NCI-H2107 treated with DMSO at 0.1 percent for 48 hours (cell line): ENCODE results near the gene SETD2.
A peak's percentile ranks its signal among the peaks of the same experiment; 100 is the strongest.
"Not testable (repeated sequence)": the region's sequence is repeated elsewhere in the genome, so short reads cannot be mapped to it uniquely, and the experiment has no call there.

Source experiments
- DNase-seq: peaks from one replicate; lab custom pipeline; 2025; ENCODE audit not compliant: unreplicated experiment; lab: John Stamatoyannopoulos, UW

Gene SETD2, protein sequence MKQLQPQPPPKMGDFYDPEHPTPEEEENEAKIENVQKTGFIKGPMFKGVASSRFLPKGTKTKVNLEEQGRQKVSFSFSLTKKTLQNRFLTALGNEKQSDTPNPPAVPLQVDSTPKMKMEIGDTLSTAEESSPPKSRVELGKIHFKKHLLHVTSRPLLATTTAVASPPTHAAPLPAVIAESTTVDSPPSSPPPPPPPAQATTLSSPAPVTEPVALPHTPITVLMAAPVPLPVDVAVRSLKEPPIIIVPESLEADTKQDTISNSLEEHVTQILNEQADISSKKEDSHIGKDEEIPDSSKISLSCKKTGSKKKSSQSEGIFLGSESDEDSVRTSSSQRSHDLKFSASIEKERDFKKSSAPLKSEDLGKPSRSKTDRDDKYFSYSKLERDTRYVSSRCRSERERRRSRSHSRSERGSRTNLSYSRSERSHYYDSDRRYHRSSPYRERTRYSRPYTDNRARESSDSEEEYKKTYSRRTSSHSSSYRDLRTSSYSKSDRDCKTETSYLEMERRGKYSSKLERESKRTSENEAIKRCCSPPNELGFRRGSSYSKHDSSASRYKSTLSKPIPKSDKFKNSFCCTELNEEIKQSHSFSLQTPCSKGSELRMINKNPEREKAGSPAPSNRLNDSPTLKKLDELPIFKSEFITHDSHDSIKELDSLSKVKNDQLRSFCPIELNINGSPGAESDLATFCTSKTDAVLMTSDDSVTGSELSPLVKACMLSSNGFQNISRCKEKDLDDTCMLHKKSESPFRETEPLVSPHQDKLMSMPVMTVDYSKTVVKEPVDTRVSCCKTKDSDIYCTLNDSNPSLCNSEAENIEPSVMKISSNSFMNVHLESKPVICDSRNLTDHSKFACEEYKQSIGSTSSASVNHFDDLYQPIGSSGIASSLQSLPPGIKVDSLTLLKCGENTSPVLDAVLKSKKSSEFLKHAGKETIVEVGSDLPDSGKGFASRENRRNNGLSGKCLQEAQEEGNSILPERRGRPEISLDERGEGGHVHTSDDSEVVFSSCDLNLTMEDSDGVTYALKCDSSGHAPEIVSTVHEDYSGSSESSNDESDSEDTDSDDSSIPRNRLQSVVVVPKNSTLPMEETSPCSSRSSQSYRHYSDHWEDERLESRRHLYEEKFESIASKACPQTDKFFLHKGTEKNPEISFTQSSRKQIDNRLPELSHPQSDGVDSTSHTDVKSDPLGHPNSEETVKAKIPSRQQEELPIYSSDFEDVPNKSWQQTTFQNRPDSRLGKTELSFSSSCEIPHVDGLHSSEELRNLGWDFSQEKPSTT (N-terminal part only)

DNA sequence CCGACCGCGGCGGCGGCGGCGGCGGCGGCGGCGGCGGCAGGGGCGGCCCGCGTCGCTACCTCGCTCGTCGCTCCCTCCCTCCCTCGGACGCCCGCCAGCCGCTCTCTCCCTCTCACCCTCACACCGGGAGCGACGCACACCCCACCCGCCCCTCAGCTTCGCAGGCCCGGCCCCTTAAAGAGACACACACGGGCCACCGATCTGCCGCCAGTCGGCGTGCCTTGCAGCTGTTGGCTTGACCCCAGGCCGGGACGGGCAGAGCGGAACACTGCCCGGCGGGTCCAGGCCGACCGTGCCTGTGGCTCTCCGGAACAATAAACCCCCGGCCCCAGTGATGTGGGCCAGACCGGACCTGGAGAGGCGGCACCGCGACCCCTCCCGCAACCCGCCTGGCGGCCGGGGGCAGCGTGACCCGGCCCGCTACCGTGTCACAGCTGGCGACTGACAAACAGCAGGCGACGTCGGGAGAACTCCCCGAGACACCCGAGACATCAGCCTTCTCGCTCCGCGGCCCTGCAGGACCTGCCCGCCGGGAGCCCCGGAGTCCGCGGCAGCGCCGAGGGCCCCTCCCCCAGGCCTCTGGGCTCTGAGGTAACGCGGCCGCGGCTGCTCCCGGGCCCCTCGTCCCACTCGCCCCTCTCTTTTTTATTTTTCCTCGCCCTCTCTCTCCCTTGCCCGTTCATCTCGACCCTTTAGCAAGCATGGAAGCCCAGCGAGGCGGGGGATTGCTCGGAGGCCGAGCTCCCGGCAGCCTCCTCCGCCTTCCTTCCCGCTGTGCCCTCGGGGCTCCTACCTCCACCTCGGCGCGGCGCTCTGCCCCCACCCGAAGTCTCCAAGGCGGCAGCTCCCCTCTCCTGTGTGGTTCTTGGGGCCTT lies at the start of gene SETD2:
SETD2 (minus strand) TSS at position 107 of the 875 bp plus-strand sequence. CDS start 189 bp downstream, outside the sequence.
- DNase-seq: peak; percentile 22

DNA sequence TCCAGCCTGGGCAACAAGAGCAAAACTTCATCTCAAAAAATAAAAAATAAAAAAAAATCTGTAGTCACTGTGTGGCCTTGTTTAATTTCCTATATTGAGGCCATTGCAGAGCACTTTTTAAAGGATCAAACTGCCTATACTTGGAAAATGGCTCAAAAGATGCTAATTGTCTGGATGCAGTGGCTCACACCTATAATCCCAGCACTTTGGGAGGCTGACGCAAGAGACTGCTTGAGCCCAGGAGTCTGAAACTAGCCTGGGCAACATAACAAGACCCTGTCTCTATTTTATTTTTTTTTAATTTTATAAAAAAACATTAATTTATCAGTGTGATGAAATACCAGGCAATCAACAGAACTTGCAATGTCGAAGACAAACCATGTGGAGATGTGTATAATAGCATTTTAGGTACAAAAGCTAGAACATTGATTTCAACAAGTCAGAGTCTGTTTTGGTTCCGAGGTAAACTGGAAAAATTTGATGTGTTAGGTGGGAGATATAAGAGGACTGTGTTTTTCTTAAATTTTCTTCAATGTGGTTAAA lies 47.0 kb upstream of the SETD2 start:
- no peak for DNase-seq

DNA sequence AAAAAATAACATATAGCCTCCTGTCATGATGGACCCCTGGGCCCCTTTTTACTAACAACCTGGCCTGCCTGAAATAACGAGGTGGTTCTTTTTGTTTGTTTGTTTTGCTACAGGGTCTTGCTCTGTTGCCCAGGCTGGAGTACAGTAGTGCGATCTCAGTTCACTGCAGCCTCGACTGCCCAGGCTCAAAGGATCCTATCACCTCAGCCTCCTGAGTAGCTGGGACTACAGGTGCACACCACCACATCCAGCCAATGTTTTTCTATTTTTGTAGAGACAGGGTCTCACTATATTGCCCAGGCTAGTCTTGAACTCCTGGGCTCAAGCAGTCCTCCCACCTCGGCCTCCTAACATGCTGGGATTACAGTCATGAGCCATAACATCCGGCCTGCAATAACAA lies 42.1 kb upstream of the SETD2 start:
- DNase-seq: not testable (repeated sequence)

DNA sequence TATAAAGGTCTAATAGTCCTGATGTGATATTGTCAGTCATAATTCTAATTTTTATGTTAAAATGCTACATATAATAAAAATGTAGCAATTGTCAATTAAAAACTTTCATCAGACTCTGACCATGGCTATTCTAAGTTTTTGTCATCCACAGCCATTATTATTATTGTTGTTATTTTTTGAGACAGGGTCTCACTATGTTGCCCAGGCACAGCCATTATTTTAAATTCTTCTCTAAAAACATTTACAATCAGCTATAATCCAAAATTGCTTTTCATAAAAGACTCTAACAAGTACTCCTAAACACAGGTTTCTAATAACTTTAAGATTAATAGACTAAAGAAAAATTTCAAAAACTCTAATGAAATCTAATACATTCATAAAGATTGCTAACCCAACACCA lies 41.0 kb upstream of the SETD2 start:
- DNase-seq: no peak

DNA sequence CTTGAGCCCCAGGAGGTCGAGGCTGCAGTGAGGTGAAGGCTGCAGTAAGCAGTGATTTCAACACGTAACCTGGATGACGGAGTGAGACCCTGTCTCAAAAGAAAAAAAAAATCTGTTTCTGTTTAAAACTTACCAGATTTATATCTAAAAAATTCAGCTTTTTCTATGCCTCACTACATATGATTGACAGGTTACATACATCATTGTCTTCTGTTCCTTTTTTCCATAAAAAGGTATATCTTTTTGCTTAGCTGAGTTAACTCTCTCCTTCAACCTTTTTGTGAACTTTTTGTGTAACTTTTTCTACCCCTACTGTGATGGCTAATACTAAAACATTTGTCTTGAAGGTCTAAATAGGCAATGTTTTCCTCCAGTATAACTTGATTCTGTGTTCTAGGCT lies 38.6 kb upstream of the SETD2 start:
- DNase-seq: no peak

DNA sequence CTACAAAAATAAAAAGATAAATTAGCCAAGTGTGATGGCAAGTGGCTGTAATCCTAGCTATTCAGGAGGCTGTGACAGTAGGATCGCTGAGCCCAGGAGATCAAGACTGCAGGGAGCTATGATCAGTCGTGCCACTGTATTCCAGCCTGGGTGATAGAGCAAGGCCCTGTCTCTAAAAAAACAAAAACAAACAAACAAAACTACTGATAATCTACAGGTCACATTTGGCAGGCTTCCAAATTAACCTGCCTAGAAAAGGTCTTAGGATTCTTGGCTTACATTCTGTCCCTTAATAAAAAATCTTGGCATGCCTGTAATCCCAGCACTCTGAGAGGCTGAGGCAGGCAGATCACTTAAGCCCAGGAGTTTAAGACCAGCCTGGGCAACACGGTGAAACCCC lies 33.4 kb upstream of the SETD2 start:
- DNase-seq: no peak

DNA sequence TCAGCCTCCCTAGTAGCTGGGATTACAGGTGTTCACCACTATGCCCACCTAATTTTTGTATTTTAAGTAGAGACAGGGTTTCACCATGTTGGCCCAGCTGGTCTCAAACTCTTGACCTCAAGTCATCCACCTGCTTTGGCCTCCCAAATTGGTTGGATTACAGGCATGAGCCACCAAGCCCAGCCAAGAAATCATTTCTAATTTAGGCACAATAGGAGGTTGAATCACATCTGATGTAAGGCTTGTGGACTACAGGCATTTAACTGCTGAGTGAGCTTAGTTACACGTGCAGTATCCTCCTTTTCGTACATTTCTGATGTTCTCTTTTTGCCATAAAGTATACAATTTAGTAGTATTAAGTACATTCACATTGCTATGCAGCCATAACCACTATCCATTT lies 31.1 kb upstream of the SETD2 start:
- no peak for DNase-seq

DNA sequence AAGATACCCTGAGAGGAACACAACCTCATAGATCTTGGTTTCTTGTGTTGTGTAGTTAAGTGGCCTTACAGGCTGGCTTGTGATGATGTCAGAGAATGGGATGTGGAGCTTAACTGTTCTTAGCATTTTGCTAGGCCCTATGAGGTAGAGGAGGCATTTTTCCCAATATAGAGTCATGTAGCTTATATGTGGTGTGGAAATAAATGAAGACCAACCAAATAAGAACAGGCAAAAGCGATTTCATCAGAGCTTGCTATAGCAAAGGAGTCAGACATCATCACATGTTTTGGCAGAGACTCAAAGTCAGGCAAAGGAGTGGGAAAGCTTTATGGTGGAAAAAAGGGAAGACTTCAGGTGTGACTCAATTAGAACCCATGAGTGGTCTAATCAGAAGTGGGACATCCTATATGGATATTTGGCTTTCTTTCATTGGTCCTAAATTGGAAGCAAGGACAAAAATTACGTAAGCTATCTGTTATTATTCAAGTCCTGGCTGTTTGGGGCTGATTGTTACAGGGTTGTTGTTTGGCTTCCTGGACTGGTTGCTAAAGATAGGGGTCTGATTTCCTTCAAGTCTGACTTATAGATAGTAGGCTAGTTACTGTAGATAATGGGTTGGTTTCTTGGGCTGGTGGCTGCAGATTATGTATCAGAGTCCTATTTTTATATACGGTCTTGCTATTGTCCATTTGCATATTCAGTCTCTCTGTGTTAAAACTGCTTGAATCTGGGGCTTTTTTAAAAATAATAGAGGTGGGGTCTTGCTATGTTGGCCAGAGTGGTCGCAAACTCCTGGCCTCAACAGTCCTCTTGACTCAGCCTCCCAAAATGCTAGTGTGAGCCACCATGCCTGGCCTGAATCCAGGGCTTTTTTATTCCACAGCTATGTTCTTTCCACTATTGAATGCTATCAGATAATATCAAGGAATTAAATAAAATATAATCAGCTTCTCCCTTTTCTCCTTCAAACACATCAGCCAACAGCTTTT lies 30.3 kb upstream of the SETD2 start:
- no peak for DNase-seq

DNA sequence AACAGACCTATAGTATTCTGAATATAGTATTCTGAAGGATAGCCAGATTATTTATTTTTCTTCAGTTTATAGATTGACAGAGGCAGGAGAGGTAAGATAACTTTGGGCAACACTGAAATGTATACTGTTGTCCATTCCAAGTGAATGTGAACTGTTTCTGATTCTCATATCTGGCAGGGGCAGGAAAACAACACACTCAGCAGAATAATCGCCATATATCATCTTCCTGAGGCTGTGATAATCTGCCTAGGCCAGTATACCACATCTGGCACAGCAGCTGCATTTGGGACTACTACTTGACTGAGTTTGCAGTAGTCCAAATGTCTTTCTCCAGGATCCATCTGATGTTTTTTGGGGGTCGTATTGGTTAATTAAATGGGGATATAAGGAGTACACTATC lies 22.4 kb upstream of the SETD2 start:
- DNase-seq: no peak

DNA sequence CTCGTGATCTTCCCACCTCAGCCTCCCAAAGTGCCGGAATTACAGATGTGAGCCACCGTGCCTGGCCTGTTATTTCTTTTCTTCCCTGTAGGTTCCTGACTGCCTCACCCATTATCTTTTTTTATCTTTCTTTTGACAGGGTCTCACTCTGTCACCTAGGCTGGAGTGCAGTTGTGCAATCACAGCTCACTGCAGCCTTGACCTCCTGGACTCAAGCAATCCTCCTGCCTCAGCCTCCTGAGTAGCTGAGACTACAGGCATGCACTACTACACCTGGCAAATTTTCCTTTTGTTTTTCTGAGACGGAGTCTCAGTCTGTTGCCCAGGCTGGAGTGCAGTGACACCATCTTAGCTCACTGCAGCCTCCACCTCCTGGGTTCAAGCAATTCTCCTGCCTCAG lies 17.8 kb upstream of the SETD2 start:
- not testable (repeated sequence) for DNase-seq

DNA sequence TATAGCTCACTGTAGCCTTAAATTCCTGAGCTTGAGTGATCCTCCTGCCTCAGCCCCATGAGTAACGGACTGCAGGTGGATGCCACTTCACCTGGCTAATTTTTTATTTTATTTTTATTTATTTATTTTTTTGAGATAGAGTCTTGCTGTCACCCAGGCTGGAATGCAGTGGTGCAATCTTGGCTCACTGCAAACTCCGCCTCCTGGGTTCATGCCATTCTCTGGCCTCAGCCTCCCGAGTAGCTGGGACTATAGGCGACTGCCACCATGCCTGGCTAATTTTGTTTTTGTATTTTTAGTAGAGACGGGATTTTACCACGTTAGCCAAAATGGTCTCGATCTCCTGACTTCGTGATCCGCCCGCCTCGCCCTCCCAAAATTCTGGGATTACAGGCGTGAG lies 16.1 kb upstream of the SETD2 start:
- DNase-seq: not testable (repeated sequence)

DNA sequence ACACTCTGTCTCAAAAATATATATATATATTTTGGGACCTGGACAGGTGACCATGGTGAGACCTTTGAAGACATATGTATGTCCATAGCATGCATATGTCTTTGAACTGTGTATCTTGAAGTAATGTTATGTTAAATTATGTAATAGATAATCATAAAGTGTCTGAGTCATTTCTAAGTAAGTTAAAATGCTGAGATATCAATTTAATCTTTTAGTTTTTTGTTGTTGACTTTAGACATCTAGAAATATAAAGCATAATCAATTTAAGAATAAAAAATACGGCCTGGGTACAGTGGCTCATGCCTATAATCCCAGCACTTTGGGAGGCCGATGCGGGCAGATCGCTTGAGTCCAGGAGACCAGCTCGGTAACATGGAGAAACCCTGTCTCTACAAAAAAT lies 12.7 kb upstream of the SETD2 start:
- DNase-seq: no peak

DNA sequence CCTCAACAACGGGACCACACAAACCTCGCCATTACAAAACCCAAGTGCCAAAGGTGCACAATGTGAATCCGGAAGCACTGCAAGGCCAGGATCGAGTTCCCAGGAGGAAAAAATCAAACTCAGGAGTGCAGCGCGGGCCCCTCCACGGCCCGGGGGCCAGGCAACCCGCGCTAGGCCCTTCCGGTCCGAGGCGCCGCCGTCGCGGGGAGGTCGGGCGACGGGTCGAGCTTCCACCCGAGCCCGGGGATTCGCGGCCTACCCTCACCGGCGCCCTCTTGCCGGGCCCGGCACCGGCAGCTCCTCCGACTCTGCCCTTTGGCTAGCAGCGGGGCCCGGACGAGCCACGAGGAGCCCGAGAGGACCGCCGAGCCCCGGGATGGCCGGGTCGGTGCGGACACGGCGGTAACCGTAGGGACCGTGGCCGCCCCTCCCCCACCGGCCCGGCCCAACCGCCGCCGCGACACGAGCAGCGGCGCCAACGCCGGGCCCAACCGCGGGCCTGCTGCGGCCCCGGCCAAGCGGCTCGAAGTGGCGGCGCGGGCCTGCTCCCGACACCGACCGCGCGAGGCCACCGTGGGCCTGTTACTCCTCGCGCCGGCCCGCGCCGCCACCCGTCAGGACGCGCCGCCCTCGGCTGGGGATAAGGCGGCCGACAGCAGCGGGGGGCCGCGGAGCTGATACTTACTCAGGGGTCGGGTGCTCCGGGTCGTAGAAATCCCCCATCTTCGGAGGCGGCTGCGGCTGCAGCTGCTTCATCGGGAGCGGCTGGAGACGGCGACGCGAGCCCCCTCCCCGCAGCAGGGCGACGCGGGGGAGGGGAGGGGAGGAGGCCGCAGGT lies 525 bp downstream of the SETD2 start:
- no peak for DNase-seq

DNA sequence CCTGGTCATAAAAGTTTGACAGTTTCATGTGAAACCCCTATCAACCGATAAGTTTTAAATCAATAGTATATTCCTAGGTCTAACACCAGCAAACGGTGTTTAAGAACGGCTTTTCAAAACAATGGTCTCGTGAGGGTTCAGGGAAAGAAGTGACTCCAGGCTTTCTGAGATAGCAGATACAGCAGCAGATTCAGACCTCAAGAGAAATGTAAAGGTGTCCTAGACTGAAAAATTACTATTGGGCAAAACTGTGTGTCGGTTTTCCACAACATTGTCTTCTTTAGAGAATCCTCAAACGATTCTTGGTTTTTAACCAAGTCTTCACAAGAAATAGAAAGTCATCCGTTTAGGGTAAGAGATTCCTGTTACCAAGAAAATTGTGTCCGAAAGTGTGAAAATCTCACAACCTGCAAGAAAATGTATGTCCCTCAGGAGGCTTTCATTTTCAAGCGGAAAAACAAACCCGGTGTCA lies 1.2 kb downstream of the SETD2 start:
- DNase-seq: no peak

DNA sequence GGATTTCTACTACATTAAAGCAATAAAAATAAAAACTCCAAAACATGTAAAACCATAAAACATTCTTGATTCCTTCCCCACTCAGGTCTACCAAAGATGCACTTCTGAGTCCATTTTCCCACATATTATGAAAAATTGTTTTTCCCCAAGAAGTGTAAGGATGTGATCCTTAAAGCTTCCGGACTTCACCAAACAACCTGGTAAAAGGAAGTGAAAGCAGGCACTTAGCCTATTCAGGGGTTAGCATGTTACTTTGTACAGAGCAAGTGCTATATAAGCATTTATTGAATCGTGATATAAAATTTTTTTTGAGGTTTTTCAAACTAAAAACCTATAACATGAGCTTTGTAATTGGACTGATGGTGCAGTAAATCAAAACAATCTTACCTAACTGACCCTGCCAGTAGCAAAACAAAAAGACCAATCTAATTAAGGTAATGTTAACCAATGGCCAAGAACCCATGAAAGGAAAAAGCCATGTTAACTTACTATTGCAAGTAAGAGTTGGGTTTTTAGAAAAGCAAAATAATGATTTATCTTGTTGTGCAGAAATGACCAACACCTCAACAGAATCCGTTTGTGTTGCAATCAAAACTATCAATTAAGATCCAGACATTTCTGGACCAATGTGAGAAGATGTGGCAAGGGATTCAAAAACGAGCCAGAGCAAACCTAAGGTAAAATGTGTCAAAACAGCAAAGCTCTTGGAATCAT lies 1.8 kb downstream of the SETD2 start:
- DNase-seq: no peak

DNA sequence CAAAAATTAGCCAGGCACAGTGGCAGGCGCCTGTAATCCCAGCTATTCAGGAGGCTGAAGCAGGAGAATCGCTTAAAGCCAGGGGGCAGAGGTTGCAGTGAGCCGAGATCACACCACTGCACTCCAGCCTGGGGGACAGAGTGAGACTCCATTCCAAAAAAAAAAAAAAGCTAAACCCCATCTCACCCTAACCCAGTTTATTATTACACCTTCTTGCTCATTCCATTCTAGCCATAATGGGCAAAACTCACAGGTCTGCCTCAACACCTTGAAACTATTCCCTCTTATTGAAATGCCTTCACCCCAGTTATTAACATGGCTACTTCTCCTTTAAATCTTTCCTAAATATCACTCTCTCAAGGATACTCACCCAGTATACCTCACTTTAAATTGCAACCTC lies 4.1 kb downstream of the SETD2 start:
- DNase-seq: no peak

DNA sequence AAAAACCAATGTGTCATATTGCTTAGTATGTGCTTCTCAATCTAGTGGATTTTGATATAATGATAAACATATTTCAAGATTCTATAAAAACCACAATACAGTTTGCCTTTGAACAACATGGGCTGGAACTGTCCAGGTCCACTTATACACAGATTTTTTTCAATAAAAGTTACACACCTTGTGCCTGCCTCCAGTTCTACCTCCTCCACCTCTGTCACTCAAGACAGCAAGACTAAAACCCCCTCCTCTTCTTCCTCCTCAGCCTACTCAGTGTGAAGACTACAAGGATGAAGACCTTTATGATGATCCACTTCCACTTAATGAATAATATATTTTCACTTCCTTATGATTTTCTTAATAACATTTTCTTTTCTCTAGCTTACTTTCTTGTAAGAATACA lies 5.7 kb downstream of the SETD2 start:
- no peak for DNase-seq
